ENCODE measurements around the gene SRGAP3.
"Not testable (repeated sequence)": the region's sequence is repeated elsewhere in the genome, so short reads cannot be mapped to it uniquely, and the experiment has no call there.

The SRGAP3 gene

DNA sequence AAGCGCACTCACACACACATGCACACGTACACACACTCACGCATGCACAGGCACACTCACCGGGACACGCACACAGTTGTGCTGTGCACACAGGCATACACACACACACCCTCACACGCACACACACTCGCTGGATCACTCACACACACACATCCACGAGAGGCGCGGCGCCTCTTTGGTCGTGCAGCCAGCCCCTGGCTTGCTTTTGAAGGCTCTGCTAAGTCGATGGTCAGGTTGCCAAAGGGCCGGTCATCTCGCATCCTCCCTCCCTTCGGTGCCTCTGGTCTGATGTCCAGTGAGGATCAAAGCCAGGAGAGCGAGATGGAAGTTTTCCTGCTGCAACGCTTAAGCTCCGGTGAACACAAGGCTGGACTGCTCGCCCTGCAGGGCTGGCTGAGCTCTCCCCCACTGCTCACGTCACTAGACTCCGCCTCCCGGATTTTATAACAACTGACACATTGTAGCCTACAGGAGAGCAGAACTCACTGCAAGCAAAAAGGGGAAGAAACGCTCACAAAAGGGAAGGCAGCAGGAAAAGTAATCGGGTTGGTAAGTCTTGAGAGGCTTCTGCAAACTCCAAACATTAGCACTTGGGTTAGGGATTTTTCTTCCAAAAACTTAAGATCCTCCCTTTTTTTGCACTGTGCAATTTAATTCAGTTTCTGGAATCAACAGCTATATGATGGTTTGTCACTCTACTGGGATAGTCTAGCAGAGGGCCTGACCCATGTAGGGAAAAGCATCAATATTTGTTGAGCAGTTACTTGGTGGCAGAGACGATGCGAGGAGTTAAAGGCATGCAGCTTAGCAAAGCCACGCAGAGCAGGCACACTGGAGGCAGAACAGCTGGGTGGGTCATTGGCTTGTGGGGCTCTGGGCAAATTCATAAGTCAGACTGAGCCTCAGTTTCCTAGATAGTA is at the start of gene SRGAP3:
SRGAP3 (minus strand) TSS at position 374 of the 920 bp plus-strand sequence. CDS start 695 bp downstream, outside the sequence.
- H3K4me1 Mint-ChIP-seq: peaks cover 24% of the 10 kb centered on the region
- peak within 1 kb of the TSS; percentile 21 for H3K27ac Mint-ChIP-seq
- H3K27me3 Mint-ChIP-seq: peaks cover 13% of the 10 kb centered on the region
- no peaks in the 10 kb centered on the region for H3K36me3 Mint-ChIP-seq (ENCODE audit: low read depth)
- ATAC-seq (peak; percentile 100), DNase-seq (peak; percentile 76)
- H3K9me3 Mint-ChIP-seq: no peaks in the 10 kb centered on the region
- peak within 1 kb of the TSS; percentile 77 for H3K4me3 Mint-ChIP-seq

- peaks cover 4% of the 10 kb centered on the region for H3K9me3 Mint-ChIP-seq
- no peak overlapping the region for H3K27ac Mint-ChIP-seq
- peaks cover 14% of the 10 kb centered on the region for H3K27me3 Mint-ChIP-seq
- ATAC-seq (no peak), DNase-seq (no peak)
- H3K4me3 Mint-ChIP-seq: no peak overlapping the region
- H3K36me3 Mint-ChIP-seq (ENCODE audit: low read depth): no peaks in the 10 kb centered on the region
- peaks cover 13% of the 10 kb centered on the region for H3K4me1 Mint-ChIP-seq
These were observed 48.8 kb upstream of the SRGAP3 start for GRCh38 chr3:9298236-9298635.

DNA sequence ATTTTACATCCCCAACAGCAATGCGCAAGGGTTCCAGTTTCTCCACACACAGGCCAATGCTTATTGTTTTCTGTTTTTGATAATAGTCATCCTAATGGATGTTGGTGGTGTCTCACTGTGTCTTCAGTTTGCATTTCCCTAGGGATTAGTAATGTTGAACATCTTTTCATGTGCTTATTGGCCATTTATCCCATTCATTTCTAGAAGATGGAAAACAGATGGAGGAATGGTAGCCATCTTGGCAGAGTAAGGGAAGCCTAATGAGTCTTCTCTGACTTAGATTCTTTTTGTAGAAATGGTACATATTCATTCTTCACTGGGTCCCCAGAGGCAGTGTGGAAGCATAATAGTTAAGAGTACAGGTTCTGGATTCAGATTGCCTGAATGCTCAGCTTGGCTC is 46.8 kb upstream of the SRGAP3 start:
- H3K9me3 Mint-ChIP-seq: peaks cover 4% of the 10 kb centered on the region
- no peak overlapping the region for H3K27ac Mint-ChIP-seq
- ATAC-seq: no peak
- no peak for DNase-seq
- no peaks in the 10 kb centered on the region for H3K4me1 Mint-ChIP-seq
- no peaks in the 10 kb centered on the region for H3K36me3 Mint-ChIP-seq (ENCODE audit: low read depth)
- peaks cover 19% of the 10 kb centered on the region for H3K27me3 Mint-ChIP-seq
- no peak overlapping the region for H3K4me3 Mint-ChIP-seq

GRCh38 chr3:9295007-9295406 is 45.6 kb upstream of the SRGAP3 start:
- no peak for ATAC-seq
- no peak overlapping the region for H3K4me3 Mint-ChIP-seq

GRCh38 chr3:9293953-9294352 is 44.5 kb upstream of the SRGAP3 start:
- not testable (repeated sequence) for H3K27ac Mint-ChIP-seq; H3K4me1 Mint-ChIP-seq; ATAC-seq; H3K9me3 Mint-ChIP-seq; H3K4me3 Mint-ChIP-seq; DNase-seq; H3K36me3 Mint-ChIP-seq (ENCODE audit: low read depth)
- H3K27me3 Mint-ChIP-seq: peaks cover 19% of the 10 kb centered on the region

More at GRCh38 chr3:9295007-9295406, 45.6 kb upstream of the SRGAP3 start:
- Mint-ChIP-seq H3K27me3 (peaks cover 19% of the 10 kb centered on the region), H3K9me3 (peaks cover 2% of the 10 kb centered on the region), H3K27ac (no peak overlapping the region), H3K4me1 (no peaks in the 10 kb centered on the region), H3K36me3 (ENCODE audit: low read depth) (no peaks in the 10 kb centered on the region)
- no peak for DNase-seq

DNA sequence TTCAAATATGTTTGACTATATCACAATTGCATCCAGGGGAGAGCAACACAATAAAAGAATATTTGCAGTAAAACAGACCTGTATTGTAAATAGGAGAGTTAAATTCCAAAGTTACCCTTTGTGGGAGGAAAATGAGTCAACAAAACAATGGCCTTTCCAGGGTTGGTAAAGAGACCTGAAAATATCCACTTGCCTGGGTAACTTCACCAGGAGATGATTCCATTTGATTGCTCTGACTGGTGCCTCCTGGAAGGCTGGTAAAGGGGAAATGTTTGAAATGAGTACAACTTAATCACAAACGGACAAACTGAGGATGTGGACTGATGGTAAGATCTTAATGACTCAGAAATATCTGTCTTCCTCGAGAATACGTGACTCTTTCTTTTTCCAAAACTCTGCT is 43.6 kb upstream of the SRGAP3 start:
- peaks cover 19% of the 10 kb centered on the region for H3K27me3 Mint-ChIP-seq
- no peak overlapping the region for H3K27ac Mint-ChIP-seq
- H3K36me3 Mint-ChIP-seq (ENCODE audit: low read depth): no peaks in the 10 kb centered on the region
- H3K9me3 Mint-ChIP-seq: no peaks in the 10 kb centered on the region
- H3K4me1 Mint-ChIP-seq: no peaks in the 10 kb centered on the region
- DNase-seq: no peak
- no peak overlapping the region for H3K4me3 Mint-ChIP-seq
- ATAC-seq: no peak

GRCh38 chr3:9292516-9292915 is 43.1 kb upstream of the SRGAP3 start:
- no peak overlapping the region for H3K4me3 Mint-ChIP-seq
- peaks cover 19% of the 10 kb centered on the region for H3K27me3 Mint-ChIP-seq
- no peaks in the 10 kb centered on the region for H3K36me3 Mint-ChIP-seq (ENCODE audit: low read depth)
- H3K9me3 Mint-ChIP-seq: no peaks in the 10 kb centered on the region
- H3K27ac Mint-ChIP-seq: no peak overlapping the region
- ATAC-seq (no peak), DNase-seq (no peak)
- H3K4me1 Mint-ChIP-seq: no peaks in the 10 kb centered on the region

DNA sequence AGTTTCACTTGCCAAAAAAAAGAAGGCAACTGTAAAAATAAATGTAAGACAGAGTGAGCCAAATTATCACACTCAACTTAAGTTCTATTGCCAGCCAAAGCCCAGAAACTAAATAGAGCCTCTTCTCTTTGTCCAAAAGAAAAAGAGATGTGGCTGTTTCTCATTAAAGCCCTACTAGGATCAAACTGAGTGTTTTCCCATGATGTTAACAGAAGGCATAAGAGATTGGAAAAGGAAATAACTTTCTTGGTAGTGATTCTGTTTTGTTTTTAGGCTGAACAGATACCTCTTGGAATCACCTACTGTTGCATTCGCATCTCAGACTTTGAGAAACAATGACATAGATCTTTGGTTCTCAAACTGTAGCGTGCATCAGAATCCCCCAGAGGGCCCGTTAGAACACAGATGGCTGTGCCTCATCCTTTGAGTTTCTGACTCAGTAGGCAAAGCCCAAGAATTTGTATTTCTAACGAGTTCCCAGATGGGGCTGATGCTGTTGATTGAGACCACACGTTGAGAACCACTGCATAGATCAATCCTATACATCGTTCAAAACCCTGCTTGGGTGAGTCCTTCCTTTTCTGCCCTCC is 42.5 kb upstream of the SRGAP3 start:
- no peaks in the 10 kb centered on the region for H3K9me3 Mint-ChIP-seq
- no peaks in the 10 kb centered on the region for H3K36me3 Mint-ChIP-seq (ENCODE audit: low read depth)
- peaks cover 19% of the 10 kb centered on the region for H3K27me3 Mint-ChIP-seq
- H3K4me1 Mint-ChIP-seq: no peaks in the 10 kb centered on the region
- DNase-seq (no peak), ATAC-seq (no peak)
- no peak overlapping the region for H3K4me3 Mint-ChIP-seq
- no peak overlapping the region for H3K27ac Mint-ChIP-seq

GRCh38 chr3:9290566-9290965 is 41.1 kb upstream of the SRGAP3 start:
- Mint-ChIP-seq H3K4me3 (no peak overlapping the region), H3K36me3 (ENCODE audit: low read depth) (no peaks in the 10 kb centered on the region), H3K4me1 (no peaks in the 10 kb centered on the region), H3K27me3 (peaks cover 17% of the 10 kb centered on the region), H3K27ac (no peak overlapping the region), H3K9me3 (no peaks in the 10 kb centered on the region)
- DNase-seq (no peak), ATAC-seq (no peak)

- not testable (repeated sequence) for DNase-seq; H3K36me3 Mint-ChIP-seq (ENCODE audit: low read depth); H3K27ac Mint-ChIP-seq; ATAC-seq; H3K9me3 Mint-ChIP-seq; H3K4me1 Mint-ChIP-seq; H3K4me3 Mint-ChIP-seq; H3K27me3 Mint-ChIP-seq
These were observed 32.1 kb upstream of the SRGAP3 start for GRCh38 chr3:9281533-9281932.

- no peak overlapping the region for H3K27ac Mint-ChIP-seq
- H3K27me3 Mint-ChIP-seq: no peaks in the 10 kb centered on the region
- H3K36me3 Mint-ChIP-seq (ENCODE audit: low read depth): no peaks in the 10 kb centered on the region
- H3K9me3 Mint-ChIP-seq: no peaks in the 10 kb centered on the region
- H3K4me3 Mint-ChIP-seq: no peak overlapping the region
- H3K4me1 Mint-ChIP-seq: no peaks in the 10 kb centered on the region
- no peak for ATAC-seq
- no peak for DNase-seq
These were observed 31.2 kb upstream of the SRGAP3 start for GRCh38 chr3:9280451-9281219.

GRCh38 chr3:9279966-9280365 is 30.5 kb upstream of the SRGAP3 start:
- Mint-ChIP-seq H3K4me1 (no peaks in the 10 kb centered on the region), H3K9me3 (peaks cover 5% of the 10 kb centered on the region), H3K27ac (no peak overlapping the region), H3K27me3 (peaks cover 3% of the 10 kb centered on the region), H3K36me3 (ENCODE audit: low read depth) (no peaks in the 10 kb centered on the region), H3K4me3 (no peak overlapping the region)
- ATAC-seq: no peak
- DNase-seq: no peak

GRCh38 chr3:9278498-9278897 is 29.1 kb upstream of the SRGAP3 start:
- DNase-seq (no peak), ATAC-seq (no peak)
- Mint-ChIP-seq H3K36me3 (ENCODE audit: low read depth) (no peaks in the 10 kb centered on the region), H3K27me3 (peaks cover 3% of the 10 kb centered on the region), H3K4me3 (no peak overlapping the region), H3K9me3 (peaks cover 5% of the 10 kb centered on the region), H3K4me1 (no peaks in the 10 kb centered on the region), H3K27ac (no peak overlapping the region)

- no peak for ATAC-seq
- no peaks in the 10 kb centered on the region for H3K4me1 Mint-ChIP-seq
- H3K27me3 Mint-ChIP-seq: peaks cover 3% of the 10 kb centered on the region
- no peak for DNase-seq
- H3K36me3 Mint-ChIP-seq (ENCODE audit: low read depth): no peaks in the 10 kb centered on the region
- no peak overlapping the region for H3K27ac Mint-ChIP-seq
- H3K4me3 Mint-ChIP-seq: no peak overlapping the region
- peaks cover 5% of the 10 kb centered on the region for H3K9me3 Mint-ChIP-seq
These were observed 28.6 kb upstream of the SRGAP3 start for GRCh38 chr3:9278085-9278484.

All from activated naive CD8-positive, alpha-beta T cell treated with anti-CD3 and anti-CD28 coated beads, Interleukin-2, amount 50 U/mL, for 24 hours (primary cell).